Vagina (tissue), 2 donors: ENCODE measurements around the gene EDEM2.

Source experiments
- CTCF ChIP-seq, 3 experiments: fragments of 450-650 bp in 2 of 3; fragments of 200-600 bp in 1 of 3; sonication (generic) in 1 of 3; IDR thresholded peaks; one replicate each; pipeline ENCODE4 v1.5.1; 2017 to 2019; ENCODE audit warnings: antibody characterized with exemption in 3 of 3, mild to moderate bottlenecking in 2 of 3, moderate library complexity in 2 of 3
- POLR2AphosphoS5 ChIP-seq, 2 donors: sonication (generic); formaldehyde crosslinking; IDR thresholded peaks; one replicate each; pipeline ENCODE4 v1.9.0; 2017; ENCODE audit warnings: antibody characterized with exemption in 2 of 2, mild to moderate bottlenecking in 2 of 2, low read depth in 1 of 2; ENCODE audit not compliant: insufficient read depth in 1 of 2

DNA sequence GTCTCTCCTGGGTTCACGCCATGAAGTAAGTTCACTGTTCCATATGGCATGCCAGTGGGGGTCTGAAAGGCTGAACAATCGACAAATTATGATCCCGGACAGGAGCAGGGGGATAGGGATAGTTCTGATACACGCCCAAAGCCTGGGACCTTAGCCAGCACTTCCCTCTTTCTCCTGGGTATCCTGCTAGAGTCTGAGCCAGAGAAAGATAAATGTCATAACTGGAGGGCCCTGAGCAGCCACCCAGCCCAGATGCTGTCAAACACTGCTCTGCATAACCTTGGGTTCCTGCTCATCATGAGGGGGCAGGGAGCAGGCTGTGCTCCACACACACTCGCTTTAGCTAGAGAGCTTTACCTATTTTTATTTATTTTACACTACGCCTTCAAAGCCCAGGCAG is 12.3 kb downstream of the EDEM2 start:
- TF ChIP-seq CTCF (IDR thresholded peaks at IDR 0.05) (no peak), POLR2AphosphoS5 (IDR thresholded peaks at IDR 0.05; ENCODE audit: insufficient read depth in 1 of 2, low read depth in 1 of 2) (no peak)
